HCT116 (cell line): ENCODE results near the gene ARHGAP42. TPM values are rescaled to one million over a fixed set of nuclear protein-coding genes. Genes with fewer than 3 reads are reported as not detected.

Experiments
- ATAC-seq: fragments of 200-7000 bp; cut with Tn5 transposase; 2 replicates; pipeline ENCODE4 v1.9.1; 2020; ENCODE audit warnings: mild to moderate bottlenecking, moderate library complexity
- BruUV-seq: library from RNA; stranded (reverse); fragments of 400-500 nt; replicated peaks from 2 replicates; lab custom pipeline; 2021; lab: Mats Ljungman, UMichigan
- CTCF ChIA-PET: fragments of 300-600 bp; sonication (Branson Sonifier 250); formaldehyde crosslinking; loops from one replicate; lab custom pipeline; 2021; ENCODE audit warnings: antibody characterized with exemption; lab: Charles Lee
- POLR2A ChIA-PET: fragments of 300-600, 350-600 bp; sonication (Branson Sonifier 250); formaldehyde crosslinking; loops from one replicate; lab custom pipeline; 2021; ENCODE audit warnings: antibody characterized with exemption; lab: Charles Lee
- RAD21 ChIA-PET, 2 experiments: fragments of 300-600 bp; sonication (Branson Sonifier 250); formaldehyde crosslinking; loops; one replicate each; lab custom pipeline; 2023; ENCODE audit warnings: low total read pairs in 2 of 2; ENCODE audit not compliant: uncharacterized antibody in 2 of 2, unreplicated experiment in 2 of 2, low non-redundant PET in 1 of 2; lab: Charles Lee
- DNase-seq: peaks from one replicate; pipeline ENCODE4 v3.0.0-alpha.2; 2010; ENCODE audit warnings: low read depth, low spot score
- H2AFZ ChIP-seq: fragments of 200-600 bp; shearing (Covaris generic), sonication (generic); 2 replicates; pipeline ENCODE4 v1.6.1; 2017; ENCODE audit warnings: low read depth, mixed run types, mixed read lengths, antibody characterized with exemption, low read length; ENCODE audit not compliant: poor library complexity, severe bottlenecking
- H3K27ac ChIP-seq: 2 replicates; pipeline ENCODE4 v1.5.1; 2012; ENCODE audit warnings: low read depth, low read length
- H3K27me3 ChIP-seq: fragments of 200-600 bp; sonication (generic); 2 replicates; pipeline ENCODE4 v1.6.1; 2016; ENCODE audit warnings: mixed run types, low read length, mixed read lengths; ENCODE audit not compliant: insufficient read depth
- H3K36me3 ChIP-seq, 2 experiments: fragments of 200-500 bp in 1 of 2; fragments of 200-600 bp in 1 of 2; sonication (Bioruptor generic) in 1 of 2; sonication (generic) in 1 of 2; 2 replicates each; pipeline versions ENCODE4 v1.5.1 to v1.6.1; 2014 to 2016; ENCODE audit warnings: low read length in 2 of 2, inconsistent platforms in 1 of 2, mixed read lengths in 1 of 2, mixed run types in 1 of 2; ENCODE audit not compliant: insufficient read depth in 2 of 2, control insufficient read depth in 1 of 2
- H3K4me1 ChIP-seq, 2 experiments: fragments of 200-600 bp in 1 of 2; sonication (generic) in 1 of 2; 2 replicates each; pipeline versions ENCODE4 v1.5.1 to v1.6.1; 2012 to 2017; ENCODE audit warnings: low read length in 2 of 2, inconsistent platforms in 1 of 2, mild to moderate bottlenecking in 1 of 2, mixed read lengths in 1 of 2, mixed run types in 1 of 2, moderate library complexity in 1 of 2; ENCODE audit not compliant: insufficient read depth in 2 of 2, control insufficient read depth in 1 of 2
- H3K4me2 ChIP-seq: fragments of 200-600 bp; sonication (generic); 2 replicates; pipeline ENCODE4 v1.6.1; 2017; ENCODE audit warnings: mixed run types, low read length, mixed read lengths
- H3K4me3 ChIP-seq, 2 experiments: fragments of 200-600 bp in 1 of 2; sonication (generic) in 1 of 2; replicated peaks in 1 of 2; 2 replicates each; pipeline ENCODE4 v1.5.1; 2011 to 2016; ENCODE audit warnings: low read length in 2 of 2, control low read depth in 1 of 2, low read depth in 1 of 2, mild to moderate bottlenecking in 1 of 2, mixed read lengths in 1 of 2, mixed run types in 1 of 2
- H3K79me2 ChIP-seq: fragments of 200-600 bp; sonication (generic); 2 replicates; pipeline ENCODE4 v1.6.1; 2017; ENCODE audit warnings: mild to moderate bottlenecking, mixed run types, low read length, moderate library complexity, mixed read lengths; ENCODE audit not compliant: insufficient read depth
- H3K9ac ChIP-seq: fragments of 200-600 bp; sonication (generic); 2 replicates; pipeline ENCODE4 v1.6.1; 2016; ENCODE audit warnings: low read length, mixed read lengths
- H3K9me2 ChIP-seq: fragments of 200-600 bp; sonication (generic), shearing (Covaris generic); 2 replicates; pipeline ENCODE4 v1.6.1; 2017; ENCODE audit warnings: mixed run types, mild to moderate bottlenecking, moderate library complexity; ENCODE audit not compliant: insufficient read depth
- H3K9me3 ChIP-seq, 2 experiments: fragments of 200-500 bp in 1 of 2; fragments of 200-600 bp in 1 of 2; sonication (Bioruptor generic) in 1 of 2; sonication (generic) in 1 of 2; 2 replicates each; pipeline ENCODE4 v1.6.1; 2014 to 2017; ENCODE audit warnings: low read length in 2 of 2, mixed read lengths in 2 of 2, inconsistent platforms in 1 of 2, low read depth in 1 of 2, mild to moderate bottlenecking in 1 of 2, mixed run types in 1 of 2, moderate library complexity in 1 of 2; ENCODE audit not compliant: control insufficient read depth in 1 of 2, insufficient read depth in 1 of 2
- H4K20me1 ChIP-seq: fragments of 200-600 bp; sonication (generic), shearing (Covaris generic); 2 replicates; pipeline ENCODE4 v1.6.1; 2017; ENCODE audit warnings: mixed run types, mild to moderate bottlenecking, moderate library complexity; ENCODE audit not compliant: insufficient read depth
- ATF3 ChIP-seq: IDR thresholded peaks from 2 replicates; pipeline ENCODE4 v1.6.1; 2012
- CEBPB ChIP-seq: IDR thresholded peaks from 2 replicates; pipeline ENCODE4 v1.6.1; 2012; ENCODE audit warnings: low read depth
- CTCF ChIP-seq, 3 experiments: fragments of 200-600 bp in 1 of 3; sonication (generic) in 1 of 3; IDR thresholded peaks in 2 of 3; conservative IDR thresholded peaks in 1 of 3; 2 replicates each; pipeline ENCODE4 v1.5.1; 2012 to 2017; ENCODE audit warnings: low read depth in 2 of 3, low read length in 2 of 3, antibody characterized with exemption in 1 of 3, borderline replicate concordance in 1 of 3, control low read depth in 1 of 3, mild to moderate bottlenecking in 1 of 3, mixed read lengths in 1 of 3, mixed run types in 1 of 3, moderate library complexity in 1 of 3; ENCODE audit not compliant: insufficient read depth in 1 of 3
- EGR1 ChIP-seq: IDR thresholded peaks from 2 replicates; pipeline ENCODE4 v1.6.1; 2012; ENCODE audit warnings: low read depth
- ELF1 ChIP-seq: IDR thresholded peaks from 2 replicates; pipeline ENCODE4 v1.6.1; 2012; ENCODE audit warnings: low read depth, borderline replicate concordance
- EZH2 ChIP-seq: fragments of 200-600 bp; sonication (generic); IDR thresholded peaks from 2 replicates; pipeline ENCODE4 v1.6.1; 2017; ENCODE audit warnings: antibody characterized with exemption, mixed run types
- FOSL1 ChIP-seq: IDR thresholded peaks from 2 replicates; pipeline ENCODE4 v1.6.1; 2012; ENCODE audit warnings: low read depth
- POLR2A ChIP-seq: IDR thresholded peaks from 2 replicates; pipeline ENCODE4 v1.7.0; 2011; ENCODE audit warnings: borderline replicate concordance; ENCODE audit not compliant: insufficient read depth, insufficient read length; ENCODE audit errors: extremely low read depth
- RAD21 ChIP-seq: IDR thresholded peaks from 2 replicates; pipeline ENCODE4 v1.6.1; 2012; ENCODE audit warnings: low read depth, mild to moderate bottlenecking
- SP1 ChIP-seq: IDR thresholded peaks from 2 replicates; pipeline ENCODE4 v1.6.1; 2012; ENCODE audit warnings: low read depth
- SRF ChIP-seq: IDR thresholded peaks from 2 replicates; pipeline ENCODE4 v1.6.1; 2012; ENCODE audit warnings: low read depth
- TCF7L2 ChIP-seq: IDR thresholded peaks from 2 replicates; pipeline ENCODE4 v1.7.0; 2011; ENCODE audit warnings: borderline replicate concordance, inconsistent platforms; ENCODE audit not compliant: insufficient read depth, insufficient read length; ENCODE audit errors: extremely low read depth
- YY1 ChIP-seq: IDR thresholded peaks from 2 replicates; pipeline ENCODE4 v1.6.1; 2011; ENCODE audit warnings: low read length, low read depth, moderate library complexity, mild to moderate bottlenecking; ENCODE audit not compliant: insufficient replicate concordance; ENCODE audit errors: extremely low read depth
- ZNF274 ChIP-seq: fragments of 200-500 bp; sonication (Bioruptor generic); IDR thresholded peaks from 2 replicates; pipeline ENCODE4 v1.6.1; 2014; ENCODE audit warnings: mild to moderate bottlenecking, low read depth, low read length, inconsistent platforms
- intact Hi-C: fragments of 100-400 bp; cut with micrococcal nuclease; formaldehyde crosslinking; loops from 2 replicates; pipeline ENCODE4 v1.10.0; 2022
- total RNA-seq: library from RNA; stranded (reverse); gene quantifications from one replicate; pipeline ENCODE4 v1.2.1, GENCODE V29; 2021; ENCODE audit not compliant: unreplicated experiment

The ARHGAP42 gene
- total RNA-seq, 1 experiment from 2014 or later = 12.3 TPM

GRCh38 chr11:100889758-100890157 is 202.7 kb downstream of the ARHGAP42 start:
- Histone ChIP-seq H3K36me3 (no peaks in the 10 kb centered on the region), H3K9me2 (no peaks in the 10 kb centered on the region; the same call in 1 of the 2 replicates), H3K9me3 (no peaks in the 10 kb centered on the region), H3K4me1 (no peaks in the 10 kb centered on the region), H3K27ac (no peak overlapping the region), H3K79me2 (no peaks in the 10 kb centered on the region), H3K9ac (no peak overlapping the region), H3K27me3 (no peaks in the 10 kb centered on the region), H2AFZ (no peak overlapping the region), H3K4me2 (no peak overlapping the region), H4K20me1 (no peaks in the 10 kb centered on the region), H3K4me3 (no peak overlapping the region)
- ChIA-PET CTCF (no interaction called here), POLR2A (no interaction called here), RAD21 (no interaction called here)
- intact Hi-C loops = no loop called here
- TF ChIP-seq EGR1 (no peak), ATF3 (no peak), FOSL1 (no peak), EZH2 (no peak), ZNF274 (no peak), YY1 (no peak), TCF7L2 (no peak), SP1 (no peak), POLR2A (no peak), ELF1 (no peak), CTCF (IDR thresholded peaks at IDR 0.05 in 2 of 3, conservative IDR thresholded peaks at IDR 0.05 in 1 of 3; ENCODE audit: borderline replicate concordance in 1 of 3, insufficient read depth in 1 of 3, low read depth in 2 of 3, low read length in 2 of 3) (no peak), CEBPB (no peak), SRF (no peak), RAD21 (no peak)
- DNase-seq = no peak
- no TSS peak for BruUV-seq
- no peak for ATAC-seq
